Fibroblast of mammary gland (primary cell): ENCODE measurements around the gene VSTM5.
"Not testable (repeated sequence)": the region's sequence is repeated elsewhere in the genome, so short reads cannot be mapped to it uniquely, and the experiment has no call there.

Experiments
- DNase-seq: peaks from one replicate; pipeline ENCODE4 v3.0.0-alpha.2; 2010; ENCODE audit warnings: low read depth
- H3K4me3 ChIP-seq: 2 replicates; pipeline ENCODE4 v1.5.1; 2011; ENCODE audit warnings: low read depth, mild to moderate bottlenecking, low read length, moderate library complexity; ENCODE audit not compliant: control insufficient read depth
- CTCF ChIP-seq: conservative IDR thresholded peaks from 2 replicates; pipeline ENCODE4 v1.5.1; 2011; ENCODE audit warnings: low read depth, low read length, inconsistent platforms; ENCODE audit not compliant: control insufficient read depth, insufficient read depth

The VSTM5 gene

GRCh38 chr11:93783765-93784144 is 66.7 kb downstream of the VSTM5 start:
- DNase-seq, result no peak
- no peak for TF ChIP-seq CTCF
- H3K4me3 ChIP-seq, result peak overlapping the region; percentile 97

- no peak for DNase-seq
Observed at GRCh38 chr11:93783362-93783761, 67.1 kb downstream of the VSTM5 start.

GRCh38 chr11:93775289-93775688 is 75.1 kb downstream of the VSTM5 start:
- peak; percentile 41 for TF ChIP-seq CTCF
- H3K4me3 ChIP-seq, result no peak overlapping the region
- no peak for DNase-seq

More at GRCh38 chr11:93783362-93783761, 67.1 kb downstream of the VSTM5 start:
- TF ChIP-seq CTCF, result no peak
- peak overlapping the region; percentile 97 for H3K4me3 ChIP-seq

- not testable (repeated sequence) for DNase-seq, H3K4me3 ChIP-seq
Observed at GRCh38 chr11:93774560-93774959, 75.9 kb downstream of the VSTM5 start.

GRCh38 chr11:93773601-93774200 is 76.7 kb downstream of the VSTM5 start:
- no peak for TF ChIP-seq CTCF
- no peak overlapping the region for H3K4me3 ChIP-seq
- DNase-seq, result no peak

GRCh38 chr11:93773045-93773477 is 77.4 kb downstream of the VSTM5 start:
- no peak for DNase-seq
- H3K4me3 ChIP-seq, result no peak overlapping the region
- TF ChIP-seq CTCF, result no peak

GRCh38 chr11:93772123-93772522 is 78.3 kb downstream of the VSTM5 start:
- TF ChIP-seq CTCF, result no peak
- DNase-seq, result no peak
- H3K4me3 ChIP-seq, result no peak overlapping the region
